Erythroblast (primary cell): ENCODE data around the gene EDAR.
A peak's percentile ranks its signal among the peaks of the same experiment; 100 is the strongest.

ENCODE experiments used
- DNase-seq, 2 experiments: peaks; one replicate each; lab custom pipeline; 2025; lab: John Stamatoyannopoulos, UW
- GATA1 ChIP-seq: IDR thresholded peaks from 2 replicates; pipeline ENCODE4 v1.6.1; 2011; ENCODE audit warnings: low read depth, mild to moderate bottlenecking, control low read depth, low read length, moderate library complexity
- POLR2A ChIP-seq: IDR thresholded peaks from 2 replicates; pipeline ENCODE4 v1.6.1; 2011; ENCODE audit warnings: mild to moderate bottlenecking, low read length

The EDAR gene

GRCh38 chr2:108935271-108935741 lies 53.7 kb downstream of the EDAR start:
- no peak for DNase-seq

DNA sequence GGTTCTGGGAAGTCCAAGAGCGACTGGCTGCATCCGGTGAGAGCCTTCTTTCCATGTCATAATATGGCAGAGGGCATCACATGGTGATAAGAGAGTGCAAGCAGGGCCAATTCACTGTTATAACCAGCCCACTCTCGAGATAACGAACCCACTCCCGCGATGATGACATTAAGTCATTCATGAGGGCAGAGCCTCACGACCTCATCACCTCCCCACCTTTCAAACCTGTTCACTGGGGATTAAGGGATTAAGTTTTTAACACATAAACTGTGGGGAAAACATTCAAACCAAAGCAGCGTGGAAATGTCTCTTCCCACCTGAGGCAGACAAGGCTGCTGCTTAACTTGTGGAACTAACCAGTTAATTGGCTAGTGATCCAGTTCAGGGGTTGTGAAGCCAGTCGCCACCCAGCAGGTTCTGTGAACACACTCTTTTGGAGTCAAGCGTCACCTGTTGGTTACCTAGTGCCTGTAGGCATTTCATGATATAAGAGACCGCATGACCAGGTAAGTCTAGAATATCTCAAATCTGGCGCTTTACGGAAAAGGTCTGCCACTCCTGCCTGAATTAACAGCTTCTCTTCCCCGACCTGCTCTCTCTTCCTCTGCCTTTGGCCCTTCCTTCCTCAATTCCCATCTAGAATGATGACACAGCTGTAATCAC lies 54.3 kb downstream of the EDAR start:
- TF ChIP-seq POLR2A (no peak), GATA1 (no peak)
- no peak for DNase-seq

More at GRCh38 chr2:108935271-108935741, 53.7 kb downstream of the EDAR start:
- TF ChIP-seq POLR2A (no peak), GATA1 (no peak)

DNA sequence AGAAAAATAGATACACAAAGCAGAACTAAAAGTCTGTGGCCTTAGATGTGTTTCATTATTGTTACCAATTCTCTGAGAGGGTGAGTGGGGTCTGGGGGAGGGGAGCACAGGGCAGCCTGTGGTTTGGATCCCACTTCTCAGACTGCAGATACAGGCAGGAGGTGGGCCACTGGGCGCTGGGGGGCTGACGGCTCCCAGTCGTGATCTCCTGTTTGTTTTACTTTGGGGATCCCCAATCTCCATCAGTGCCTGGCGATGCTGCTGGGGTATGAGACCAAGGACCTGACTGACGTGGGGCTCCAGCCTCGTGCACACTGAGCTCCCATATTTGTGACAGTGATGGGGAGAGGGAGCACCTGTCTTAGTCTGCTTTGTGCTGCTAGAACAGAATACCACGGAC lies 54.9 kb downstream of the EDAR start:
- no peak for DNase-seq
- TF ChIP-seq POLR2A (no peak), GATA1 (no peak)

DNA sequence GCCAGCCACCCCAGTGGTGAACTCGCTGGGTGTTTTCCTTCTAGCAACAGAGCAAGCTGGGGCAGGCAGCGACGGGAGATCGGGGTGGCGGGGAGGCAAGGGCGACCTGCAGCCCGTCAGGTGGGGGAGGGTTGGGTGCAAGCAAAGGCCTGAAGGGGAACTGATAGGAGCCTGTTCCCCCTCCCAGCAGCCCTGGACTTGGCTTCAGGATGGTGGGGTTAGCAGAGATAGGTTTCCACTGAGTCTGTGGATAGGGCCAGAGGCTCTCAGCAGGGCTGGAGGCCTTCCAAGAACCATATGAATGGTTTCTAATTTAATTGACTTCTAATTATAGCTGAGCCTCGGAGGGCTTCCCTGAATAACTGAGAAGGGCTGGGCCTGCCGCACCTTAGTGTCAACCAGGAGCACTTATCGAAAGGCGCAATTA lies 55.3 kb downstream of the EDAR start:
- DNase-seq, result no peak
- TF ChIP-seq POLR2A (no peak), GATA1 (no peak)

GRCh38 chr2:108932736-108933332 lies 56.2 kb downstream of the EDAR start:
- DNase-seq, result no peak
- TF ChIP-seq POLR2A (no peak), GATA1 (no peak)

DNA sequence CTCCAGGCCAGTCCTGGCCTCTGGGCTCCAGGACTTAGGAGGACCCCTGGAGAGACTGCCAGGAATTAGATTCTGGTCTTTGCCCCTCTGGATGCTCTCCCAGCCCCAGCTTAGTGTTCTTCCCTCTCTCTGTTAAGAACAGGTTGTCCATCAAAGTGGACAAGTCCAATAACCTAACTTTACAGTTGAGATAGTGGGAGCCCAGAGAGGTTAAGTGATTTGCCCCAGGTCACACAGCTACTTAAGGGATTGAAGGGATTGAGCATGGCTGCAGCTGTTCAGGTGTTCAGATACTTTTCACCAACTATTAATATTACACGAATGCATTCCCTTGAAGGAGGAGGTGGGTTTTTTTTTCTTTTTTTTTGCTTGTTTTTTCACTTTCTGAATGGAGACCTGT lies 57.6 kb downstream of the EDAR start:
- TF ChIP-seq GATA1, result no peak
- TF ChIP-seq POLR2A, result no peak
- no peak for DNase-seq

DNA sequence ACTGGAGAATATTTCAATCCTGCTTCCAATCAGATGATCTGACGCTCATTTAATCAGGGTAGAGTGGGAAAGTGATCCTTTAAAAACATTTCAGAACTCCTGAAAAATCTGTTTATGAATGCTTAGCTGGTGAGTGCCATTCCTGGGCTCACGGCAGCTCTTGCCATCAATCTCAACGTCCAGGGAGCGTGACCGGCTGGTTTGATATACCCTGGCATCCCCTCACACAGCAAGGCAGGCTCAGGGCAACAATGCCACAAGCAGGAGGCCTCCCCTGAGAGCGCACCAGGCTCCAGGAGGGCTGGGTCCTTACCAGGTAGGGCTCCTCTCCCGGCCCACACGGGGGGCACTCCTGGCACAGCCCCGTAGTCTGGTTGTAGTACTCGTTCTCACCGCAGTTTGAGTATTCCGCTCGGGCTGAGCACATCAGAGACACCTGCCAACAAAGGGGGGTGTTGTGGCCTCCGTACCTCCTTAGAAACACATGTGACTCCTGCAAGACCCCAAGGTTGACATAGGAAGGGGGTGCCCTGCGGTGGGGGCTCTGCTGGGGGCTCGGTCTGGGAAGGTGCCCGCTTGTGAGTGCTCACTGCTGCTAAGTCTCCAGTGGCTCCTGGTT lies 59.1 kb downstream of the EDAR start:
- TF ChIP-seq POLR2A (no peak), GATA1 (no peak)
- DNase-seq, result no peak

DNA sequence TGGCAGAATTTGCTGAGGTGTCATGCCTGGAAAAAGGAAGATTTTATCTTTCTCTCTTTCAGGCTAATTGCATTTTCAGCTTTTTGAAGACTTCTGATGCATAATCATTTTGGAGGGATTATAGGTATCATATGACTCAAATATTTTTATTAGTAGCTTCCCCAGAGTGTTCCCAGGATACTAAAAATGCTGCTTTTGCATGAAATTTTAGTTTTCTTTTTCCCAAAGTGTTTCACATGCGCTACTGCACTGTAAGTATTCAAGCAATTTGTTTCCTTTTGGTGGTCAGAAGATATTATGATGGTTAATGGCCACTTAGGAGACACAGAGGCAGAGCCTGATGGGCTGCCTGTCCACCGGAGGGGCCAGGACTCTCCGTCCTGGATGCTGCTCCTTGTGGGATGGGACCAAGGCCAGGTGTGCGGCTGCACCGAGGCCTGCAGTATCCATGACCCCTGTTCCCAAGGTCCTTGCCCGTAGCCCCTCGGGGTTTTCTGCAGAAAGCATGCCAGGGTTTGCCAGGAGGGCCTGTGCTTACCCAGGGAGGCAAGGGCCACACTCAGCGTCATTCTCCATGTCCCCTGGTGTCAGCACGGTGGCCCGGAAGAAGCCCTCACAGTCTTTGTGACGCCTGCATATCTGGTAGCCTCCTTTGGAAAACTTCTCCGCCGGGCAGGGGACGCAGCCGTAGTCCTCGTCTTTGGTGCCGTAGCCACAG lies 60.2 kb downstream of the EDAR start:
- no peak for DNase-seq
- TF ChIP-seq POLR2A (no peak), GATA1 (no peak)

DNA sequence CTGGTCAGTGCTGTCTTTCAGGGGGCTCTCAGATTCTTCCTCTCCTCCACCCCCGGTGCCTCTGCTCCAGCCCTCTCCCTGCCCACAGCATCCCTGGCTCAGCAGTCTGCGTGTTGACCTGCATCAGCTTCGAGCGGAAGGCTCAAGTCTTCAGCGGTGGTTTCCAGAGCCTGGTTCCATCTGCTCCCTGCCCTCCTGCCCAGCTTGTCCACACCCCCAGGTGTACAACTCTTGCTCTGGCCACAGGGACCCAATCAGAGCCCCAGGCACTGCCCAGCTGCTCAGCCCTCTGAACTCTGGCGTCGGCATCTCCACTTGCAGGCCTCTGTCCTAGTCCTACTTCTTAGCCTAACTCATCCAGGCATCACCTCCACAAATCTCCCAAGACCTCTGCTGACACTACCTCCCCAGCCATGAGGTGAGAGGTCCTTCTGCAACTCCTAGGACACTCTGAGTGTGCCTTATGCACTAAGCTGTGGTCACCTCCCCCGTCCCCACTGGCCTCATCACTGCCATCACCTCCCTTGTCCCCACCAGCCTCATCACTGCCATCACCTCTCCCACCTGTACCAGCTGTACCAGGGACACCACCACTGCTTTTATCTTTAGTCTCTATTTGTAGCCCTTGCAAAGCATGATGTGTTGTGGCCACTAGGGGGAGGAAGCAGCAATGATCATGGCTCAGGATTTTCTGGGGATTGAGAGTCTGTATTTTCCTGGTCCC lies 60.9 kb downstream of the EDAR start:
- TF ChIP-seq GATA1, result no peak
- no peak for TF ChIP-seq POLR2A
- peak; percentile 6 to 40 for DNase-seq

GRCh38 chr2:108927405-108927804 lies 61.6 kb downstream of the EDAR start:
- no peak for DNase-seq
- TF ChIP-seq POLR2A (no peak), GATA1 (no peak)

GRCh38 chr2:108926561-108927380 lies 62.2 kb downstream of the EDAR start:
- DNase-seq, result no peak
- TF ChIP-seq GATA1 (no peak), POLR2A (no peak)

DNA sequence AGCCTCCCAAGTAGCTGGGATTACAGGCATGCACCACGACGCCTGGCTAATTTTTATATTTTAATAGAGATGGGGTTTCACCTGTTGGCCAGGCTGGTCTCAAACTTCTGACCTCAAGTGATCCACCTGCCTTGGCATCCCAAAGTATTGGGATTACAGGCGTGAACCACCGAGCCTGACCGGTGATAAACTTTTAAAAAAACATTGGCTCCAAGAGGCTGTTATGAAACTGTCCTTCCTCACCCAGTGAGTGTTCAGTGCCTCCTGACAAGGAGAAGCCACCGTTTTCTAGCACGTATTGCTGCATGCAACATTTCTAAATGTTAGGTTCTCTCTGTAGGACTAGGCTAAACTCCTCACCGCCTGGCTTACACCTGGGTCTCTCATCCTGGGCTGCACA lies 63.3 kb downstream of the EDAR start:
- TF ChIP-seq GATA1 (no peak), POLR2A (no peak)
- DNase-seq, result no peak
